Gastroesophageal sphincter (tissue), 4 donors: ENCODE measurements around the gene POMT1. TPM values are rescaled to one million over a fixed set of nuclear protein-coding genes. Genes with fewer than 3 reads are reported as not detected.
"Not testable (repeated sequence)": the region's sequence is repeated elsewhere in the genome, so short reads cannot be mapped to it uniquely, and the experiment has no call there.

Experiments used
- ATAC-seq: fragments of 150-250 bp; one replicate; pipeline ENCODE4 v1.9.1; 2016; ENCODE audit warnings: mild to moderate bottlenecking, moderate library complexity
- H3K27ac ChIP-seq, 4 donors: fragments of 200-600 bp; sonication (generic) in 3 of 4; 1 replicate in 3 of 4; 2 replicates in 1 of 4; pipeline ENCODE4 v1.5.1; 2016 to 2019
- H3K27me3 ChIP-seq: fragments of 200-600 bp; sonication (generic); one replicate; pipeline ENCODE4 v1.5.1; 2019
- H3K36me3 ChIP-seq, 2 donors: fragments of 200-600 bp; sonication (generic); one replicate each; pipeline ENCODE4 v1.5.1; 2019; ENCODE audit warnings: control low read depth in 1 of 2
- H3K4me1 ChIP-seq, 3 donors: fragments of 200-600 bp; sonication (generic); 1 replicate in 2 of 3; 2 replicates in 1 of 3; pipeline ENCODE4 v1.5.1; 2016 to 2019; ENCODE audit warnings: control low read depth in 2 of 3
- H3K4me3 ChIP-seq, 2 donors: fragments of 200-600 bp; sonication (generic); one replicate each; pipeline ENCODE4 v1.5.1; 2019; ENCODE audit warnings: mild to moderate bottlenecking in 1 of 2, moderate library complexity in 1 of 2
- H3K9me3 ChIP-seq, 3 donors: fragments of 200-600 bp; sonication (generic); one replicate each; pipeline ENCODE4 v1.5.1; 2017 to 2019; ENCODE audit warnings: control low read depth in 2 of 3
- EP300 ChIP-seq: sonication (generic); formaldehyde crosslinking; IDR thresholded peaks from one replicate; pipeline ENCODE4 v1.6.1; 2017; ENCODE audit warnings: antibody characterized with exemption, mild to moderate bottlenecking
- POLR2A ChIP-seq, 2 donors: fragments of 450-650 bp; IDR thresholded peaks; one replicate each; pipeline ENCODE4 v1.6.1; 2017; ENCODE audit warnings: antibody characterized with exemption in 2 of 2, mild to moderate bottlenecking in 2 of 2, moderate library complexity in 1 of 2
- POLR2AphosphoS5 ChIP-seq: sonication (generic); formaldehyde crosslinking; IDR thresholded peaks from one replicate; pipeline ENCODE4 v1.6.1; 2017; ENCODE audit warnings: antibody characterized with exemption
- WGBS, 2 donors: methylation state at CpG; one replicate each; pipeline ENCODE4 v1.1.5; 2018; ENCODE audit warnings: low coverage in 1 of 2; 5-methylcytosine and 5-hydroxymethylcytosine counted together
- total RNA-seq, 4 donors: library from RNA; depleted of rRNA; stranded (reverse); fragments of >200 nt; gene quantifications; one replicate each; pipeline ENCODE4 v1.1.0, GENCODE V29; 2016
- TF ChIP-seq, protein P1 (sequence below), 4 experiments: fragments of 200-600 bp in 2 of 4; fragments of 450-650 bp in 2 of 4; sonication (generic) in 1 of 4; IDR thresholded peaks; one replicate each; pipeline ENCODE4 v1.5.1; 2017 to 2019; ENCODE audit warnings: antibody characterized with exemption in 4 of 4, mild to moderate bottlenecking in 2 of 4, moderate library complexity in 2 of 4

POMT1 gene
- total RNA-seq, 4 donors from 2014 or later = 19.9 to 39.7 (median 26.6) TPM

DNA sequence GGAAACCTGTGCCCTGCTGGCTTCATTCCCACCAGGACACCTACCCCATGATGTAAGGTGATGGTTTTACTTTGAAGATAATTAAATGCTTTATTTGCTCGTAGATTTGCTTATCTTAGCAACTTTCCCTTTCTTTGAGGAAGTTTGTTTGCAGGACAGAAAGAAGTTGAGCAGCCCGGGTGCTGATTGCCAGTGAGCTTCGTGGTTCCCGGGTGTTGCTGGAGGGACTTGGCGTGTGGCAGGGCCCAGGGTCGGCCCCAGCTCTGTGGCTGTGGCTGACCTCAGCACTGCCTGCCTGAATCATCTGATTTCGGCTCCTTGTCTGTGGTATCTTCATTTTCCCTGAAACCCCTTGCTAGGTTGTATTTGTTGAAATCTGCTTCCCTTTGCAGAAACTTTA is 8.7 kb downstream of the POMT1 start:
- peaks cover 0 to 96% of the 10 kb centered on the region in 2 donors for H3K36me3 ChIP-seq

DNA sequence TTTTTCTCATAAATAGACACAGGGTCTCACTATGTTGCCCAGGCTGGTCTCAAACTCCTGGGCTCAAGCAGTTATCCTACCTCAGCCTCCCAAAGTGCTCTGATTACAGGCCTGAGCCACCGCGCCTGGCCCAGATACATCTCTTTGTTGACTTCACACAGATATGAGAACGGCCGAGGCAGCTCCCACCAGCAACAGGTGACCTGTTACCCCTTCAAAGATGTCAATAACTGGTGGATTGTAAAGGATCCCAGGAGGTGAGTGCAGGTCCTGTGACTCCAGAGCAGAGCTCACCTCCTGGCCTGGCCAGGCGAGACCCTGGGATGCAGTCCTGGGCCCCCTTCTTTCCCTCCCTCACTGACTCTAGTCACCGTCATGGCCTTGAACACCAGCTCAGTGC is 9.2 kb downstream of the POMT1 start:
- WGBS, 2 donors = no CpG with 5 or more reads among the region's 6 CpGs
- no peak for TF ChIP-seq POLR2AphosphoS5
- TF ChIP-seq EP300 = no peak

More for the DNA sequence above, 8.7 kb downstream of the POMT1 start:
- no peaks in the 10 kb centered on the region for H3K9me3 ChIP-seq
- no peak for TF ChIP-seq POLR2A (IDR thresholded peaks at IDR 0.05)
- TF ChIP-seq POLR2AphosphoS5 = no peak
- TF ChIP-seq, protein P1, sequence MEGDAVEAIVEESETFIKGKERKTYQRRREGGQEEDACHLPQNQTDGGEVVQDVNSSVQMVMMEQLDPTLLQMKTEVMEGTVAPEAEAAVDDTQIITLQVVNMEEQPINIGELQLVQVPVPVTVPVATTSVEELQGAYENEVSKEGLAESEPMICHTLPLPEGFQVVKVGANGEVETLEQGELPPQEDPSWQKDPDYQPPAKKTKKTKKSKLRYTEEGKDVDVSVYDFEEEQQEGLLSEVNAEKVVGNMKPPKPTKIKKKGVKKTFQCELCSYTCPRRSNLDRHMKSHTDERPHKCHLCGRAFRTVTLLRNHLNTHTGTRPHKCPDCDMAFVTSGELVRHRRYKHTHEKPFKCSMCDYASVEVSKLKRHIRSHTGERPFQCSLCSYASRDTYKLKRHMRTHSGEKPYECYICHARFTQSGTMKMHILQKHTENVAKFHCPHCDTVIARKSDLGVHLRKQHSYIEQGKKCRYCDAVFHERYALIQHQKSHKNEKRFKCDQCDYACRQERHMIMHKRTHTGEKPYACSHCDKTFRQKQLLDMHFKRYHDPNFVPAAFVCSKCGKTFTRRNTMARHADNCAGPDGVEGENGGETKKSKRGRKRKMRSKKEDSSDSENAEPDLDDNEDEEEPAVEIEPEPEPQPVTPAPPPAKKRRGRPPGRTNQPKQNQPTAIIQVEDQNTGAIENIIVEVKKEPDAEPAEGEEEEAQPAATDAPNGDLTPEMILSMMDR (IDR thresholded peaks at IDR 0.05) = no peak
- TF ChIP-seq EP300 = no peak
- WGBS, 2 donors = 76 to 97% methylated on average over 6 to 7 of the region's 7 CpGs
- no peaks in the 10 kb centered on the region for H3K4me1 ChIP-seq
- ATAC-seq = no peak
- H3K27ac ChIP-seq = no peak overlapping the region
- H3K27me3 ChIP-seq = no peaks in the 10 kb centered on the region
- no peak overlapping the region for H3K4me3 ChIP-seq

DNA sequence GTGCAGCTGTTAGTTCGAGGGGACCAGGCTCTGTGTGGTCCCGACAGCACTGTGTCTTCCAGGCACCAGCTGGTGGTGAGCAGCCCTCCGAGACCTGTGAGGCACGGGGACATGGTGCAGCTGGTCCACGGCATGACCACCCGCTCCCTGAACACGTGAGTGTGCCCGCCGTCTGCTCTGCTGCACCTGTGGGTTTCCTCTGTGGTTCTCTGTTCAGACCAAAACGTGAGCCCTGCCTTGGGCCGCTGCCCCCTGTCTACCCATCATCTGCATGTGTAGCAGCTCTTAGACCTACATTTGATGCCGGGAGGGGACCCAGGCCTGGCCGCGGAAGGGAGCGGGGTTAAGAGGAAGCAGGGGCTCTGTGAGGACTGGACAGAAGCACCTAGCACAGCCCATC is 10.5 kb downstream of the POMT1 start:
- 80 to 100% methylated on average over 2 to 4 of the region's 15 CpGs for WGBS, 2 donors
- H3K36me3 ChIP-seq = peaks cover 0 to 99% of the 10 kb centered on the region in 2 donors
- no peak for ATAC-seq
- peaks cover 0 to 8% (median 0%) of the 10 kb centered on the region in 3 donors for H3K4me1 ChIP-seq
- H3K9me3 ChIP-seq = no peaks in the 10 kb centered on the region
- H3K27me3 ChIP-seq = no peaks in the 10 kb centered on the region
- H3K4me3 ChIP-seq = no peak overlapping the region
- TF ChIP-seq POLR2AphosphoS5 (no peak), EP300 (no peak), POLR2A (IDR thresholded peaks at IDR 0.05) (no peak)
- TF ChIP-seq, protein P1 (IDR thresholded peaks at IDR 0.05) = no peak
- H3K27ac ChIP-seq = no peak overlapping the region

More for the DNA sequence above, 9.2 kb downstream of the POMT1 start:
- no peak for ATAC-seq
- Histone ChIP-seq H3K4me3 (no peak overlapping the region), H3K36me3 (peaks cover 0 to 99% of the 10 kb centered on the region in 2 donors), H3K4me1 (no peaks in the 10 kb centered on the region), H3K9me3 (no peaks in the 10 kb centered on the region), H3K27ac (no peak overlapping the region), H3K27me3 (no peaks in the 10 kb centered on the region)

- not testable (repeated sequence) for H3K4me3 ChIP-seq, H3K27ac ChIP-seq, H3K27me3 ChIP-seq, H3K4me1 ChIP-seq, H3K9me3 ChIP-seq, ATAC-seq
- WGBS, 2 donors = 80% methylated on average over 4 of the region's 12 CpGs; no CpG with 5 or more reads in 1 of the 2 donors
- H3K36me3 ChIP-seq = peaks cover 0 to 100% of the 10 kb centered on the region in 2 donors
Observed at GRCh38 chr9:131515559-131516031, 12.9 kb downstream of the POMT1 start.

GRCh38 chr9:131516100-131516499 is 13.4 kb downstream of the POMT1 start:
- ATAC-seq = no peak
- Histone ChIP-seq H3K27me3 (no peaks in the 10 kb centered on the region), H3K4me1 (peaks cover 0 to 8% (median 0%) of the 10 kb centered on the region in 3 donors), H3K4me3 (no peak overlapping the region), H3K36me3 (peaks cover 0 to 100% of the 10 kb centered on the region in 2 donors), H3K27ac (no peak overlapping the region), H3K9me3 (no peaks in the 10 kb centered on the region)
- TF ChIP-seq POLR2AphosphoS5 (no peak), EP300 (no peak), POLR2A (IDR thresholded peaks at IDR 0.05) (no peak)
- TF ChIP-seq, protein P1 (IDR thresholded peaks at IDR 0.05) = no peak
- WGBS, 2 donors = 66 to 88% methylated on average over 8 to 12 of the region's 15 CpGs

DNA sequence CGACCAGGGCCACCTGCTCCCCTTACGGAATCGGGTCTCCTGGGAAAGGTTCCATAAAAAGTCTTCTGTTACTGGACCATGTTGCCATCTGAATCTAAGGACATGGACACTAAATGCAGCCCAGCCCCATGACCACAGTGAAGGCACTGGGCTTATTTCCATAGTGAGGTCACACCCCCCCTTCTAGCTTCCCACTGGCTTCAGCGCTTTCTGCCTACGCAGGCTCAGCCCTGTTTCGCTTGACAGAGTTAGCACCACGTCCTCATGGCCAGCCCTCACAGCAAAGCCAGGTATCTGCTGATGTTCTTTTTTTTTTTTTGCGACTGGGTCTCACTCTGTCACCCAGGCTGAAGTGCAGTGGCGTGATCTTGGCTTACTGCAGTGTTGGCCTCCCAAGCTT is 14.2 kb downstream of the POMT1 start:
- H3K4me1 ChIP-seq = peaks cover 0 to 8% (median 0%) of the 10 kb centered on the region in 3 donors
- 90 to 92% methylated on average over 2 to 9 of the region's 9 CpGs for WGBS, 2 donors
- ATAC-seq = no peak
- H3K9me3 ChIP-seq = no peaks in the 10 kb centered on the region
- H3K4me3 ChIP-seq = no peak overlapping the region
- H3K27ac ChIP-seq = no peak overlapping the region
- no peaks in the 10 kb centered on the region for H3K27me3 ChIP-seq
- TF ChIP-seq EP300 (no peak), POLR2AphosphoS5 (no peak), POLR2A (IDR thresholded peaks at IDR 0.05) (no peak)
- TF ChIP-seq, protein P1 (IDR thresholded peaks at IDR 0.05) = no peak
- peaks cover 0 to 100% of the 10 kb centered on the region in 2 donors for H3K36me3 ChIP-seq
